LNCaP clone FGC (cell line): ENCODE measurements around the gene COMP.

ENCODE experiments used
- DNase-seq: peaks from one replicate; pipeline ENCODE4 v3.0.0-alpha.2; 2011; ENCODE audit warnings: low read depth
- H3K4me3 ChIP-seq: 2 replicates; pipeline ENCODE4 v1.5.1; 2011; ENCODE audit warnings: mild to moderate bottlenecking, low read depth, low read length, control low read depth
- CTCF ChIP-seq: IDR thresholded peaks from 2 replicates; pipeline ENCODE4 v1.5.1; 2012; ENCODE audit warnings: mild to moderate bottlenecking; ENCODE audit not compliant: control insufficient read depth, insufficient read depth; ENCODE audit errors: extremely low read depth

Gene COMP

DNA sequence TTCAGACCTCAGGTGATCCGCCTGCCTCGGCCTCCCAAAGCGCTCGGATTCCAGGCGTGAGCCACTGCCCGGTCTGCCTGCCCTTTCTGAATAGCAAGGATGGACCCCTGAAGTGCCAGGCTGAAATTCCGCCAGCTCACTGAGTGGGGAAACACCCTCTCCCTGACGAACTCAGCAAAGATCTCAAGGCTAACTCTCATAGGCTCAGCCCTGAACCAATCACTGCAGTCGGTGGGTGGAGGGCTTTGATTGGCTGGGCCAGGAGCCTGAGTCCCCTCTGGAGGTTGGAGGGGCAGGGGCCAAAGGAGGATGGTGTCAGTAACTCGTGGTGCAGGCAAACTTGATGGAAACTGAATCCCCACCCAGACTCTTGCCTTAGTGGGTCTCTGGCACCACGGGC lies 11.2 kb upstream of the COMP start:
- no peak for TF ChIP-seq CTCF
- H3K4me3 ChIP-seq: no peak overlapping the region
- DNase-seq: no peak

DNA sequence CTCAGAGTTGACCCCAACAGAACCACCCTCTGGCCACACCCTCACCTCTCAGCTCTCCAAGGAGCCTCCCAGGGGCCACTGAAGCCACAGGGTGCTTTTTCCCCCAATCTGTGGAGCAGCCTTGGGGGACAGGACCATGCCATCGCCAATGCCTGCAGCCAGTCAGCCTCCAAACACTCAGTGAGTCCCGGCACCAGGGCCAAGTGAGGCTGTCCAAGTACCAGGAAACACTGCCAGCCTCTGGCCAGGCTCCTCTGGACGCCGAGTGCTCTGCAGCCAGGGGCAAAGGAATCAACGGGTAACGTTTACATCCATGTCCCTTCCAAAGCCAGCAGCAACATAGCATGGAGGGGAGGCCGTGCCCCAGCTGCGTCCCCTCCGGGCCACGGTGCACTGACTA lies 9.5 kb upstream of the COMP start:
- H3K4me3 ChIP-seq: no peak overlapping the region
- DNase-seq: no peak
- TF ChIP-seq CTCF: no peak

DNA sequence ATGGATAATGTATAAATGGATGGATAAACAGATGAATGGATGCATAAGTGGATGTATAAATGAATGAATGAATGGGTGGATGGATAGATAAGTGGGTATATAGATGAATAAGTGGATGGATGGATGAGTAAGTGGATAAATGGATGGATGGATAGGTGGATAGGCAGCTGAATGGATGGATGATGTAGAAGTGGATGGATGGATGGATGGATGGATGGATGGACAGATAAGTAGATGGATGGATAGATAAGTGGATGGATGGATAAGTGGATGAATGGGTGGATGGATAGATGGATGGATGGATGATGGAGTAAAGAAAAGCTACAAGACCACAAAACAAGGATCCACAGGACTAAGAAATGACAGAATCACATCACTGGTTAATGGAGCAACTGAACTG lies 9.0 kb upstream of the COMP start:
- TF ChIP-seq CTCF: no peak
- DNase-seq: no peak
- H3K4me3 ChIP-seq: no peak overlapping the region

DNA sequence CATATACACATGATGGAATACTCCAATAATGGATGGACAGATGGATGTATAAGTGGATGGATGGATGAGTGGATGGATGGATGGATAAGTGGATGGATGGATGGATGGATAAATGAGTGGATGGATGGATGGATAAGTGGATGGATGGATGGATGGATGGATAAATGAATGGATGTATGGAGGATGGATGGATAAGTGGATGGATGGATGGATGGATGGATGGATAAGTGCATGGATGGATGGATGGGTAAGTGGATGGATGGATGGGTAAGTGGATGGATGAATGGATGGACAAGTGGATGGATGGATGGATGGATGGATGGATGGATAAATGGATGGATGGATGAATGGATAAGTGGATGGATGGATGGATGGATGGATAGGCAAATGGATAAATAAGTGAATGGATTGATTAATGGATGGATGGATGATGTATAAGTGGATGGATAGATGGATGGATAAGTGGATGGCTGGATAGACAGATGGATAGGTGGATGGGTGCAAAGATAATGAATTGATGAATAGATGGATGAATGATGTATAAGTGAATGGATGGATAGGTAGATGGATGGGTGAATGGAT lies 8.4 kb upstream of the COMP start:
- DNase-seq: no peak
- TF ChIP-seq CTCF: no peak
- no peak overlapping the region for H3K4me3 ChIP-seq

DNA sequence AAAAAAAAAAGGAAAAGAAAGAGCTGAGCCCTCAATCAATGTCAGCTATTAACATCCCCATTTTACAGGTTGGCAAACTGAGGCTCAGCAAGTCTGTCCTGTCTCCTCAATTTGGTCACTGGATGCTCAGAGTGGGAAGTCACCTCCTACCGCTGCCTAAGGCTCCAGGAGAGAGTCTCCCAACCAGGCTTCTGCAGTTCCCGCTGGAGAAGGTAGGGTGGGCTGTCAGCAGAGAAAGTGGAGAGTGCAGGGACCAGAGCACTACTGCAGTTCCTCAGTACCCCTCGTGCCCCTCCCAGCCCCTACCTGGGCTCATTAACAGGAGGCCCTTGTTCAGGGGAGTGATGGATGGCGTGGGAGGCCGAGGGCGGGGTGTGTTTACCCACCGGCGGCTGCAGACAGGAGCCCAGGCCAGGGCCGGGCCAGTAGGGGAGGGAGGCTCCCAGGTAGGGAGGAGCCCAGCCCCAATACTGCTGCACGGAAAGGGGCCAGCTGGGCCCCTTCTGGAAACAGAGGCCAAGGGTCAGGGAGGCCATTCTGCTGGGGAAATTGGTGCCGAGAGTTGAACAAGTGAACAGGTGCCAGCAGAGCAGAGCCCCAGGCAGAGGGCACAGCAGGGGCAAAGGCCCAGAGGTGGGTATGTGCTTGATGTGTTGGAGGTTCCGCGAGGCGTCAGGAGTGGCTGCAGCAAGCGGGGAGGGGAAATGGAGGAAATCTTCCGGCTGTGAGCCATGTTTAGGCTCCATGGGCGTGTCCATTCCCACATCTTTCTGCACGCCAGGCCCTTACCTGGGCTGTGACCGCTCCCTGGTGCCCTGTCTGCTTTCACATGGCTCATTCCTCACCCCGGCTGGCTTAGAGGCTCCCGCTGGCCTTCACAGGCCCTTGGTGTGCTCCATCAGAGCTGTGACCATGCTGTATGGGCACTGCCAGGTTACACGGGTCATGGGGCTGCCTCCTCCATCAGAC lies 7.6 kb upstream of the COMP start:
- no peak for DNase-seq
- no peak for TF ChIP-seq CTCF
- H3K4me3 ChIP-seq: no peak overlapping the region

DNA sequence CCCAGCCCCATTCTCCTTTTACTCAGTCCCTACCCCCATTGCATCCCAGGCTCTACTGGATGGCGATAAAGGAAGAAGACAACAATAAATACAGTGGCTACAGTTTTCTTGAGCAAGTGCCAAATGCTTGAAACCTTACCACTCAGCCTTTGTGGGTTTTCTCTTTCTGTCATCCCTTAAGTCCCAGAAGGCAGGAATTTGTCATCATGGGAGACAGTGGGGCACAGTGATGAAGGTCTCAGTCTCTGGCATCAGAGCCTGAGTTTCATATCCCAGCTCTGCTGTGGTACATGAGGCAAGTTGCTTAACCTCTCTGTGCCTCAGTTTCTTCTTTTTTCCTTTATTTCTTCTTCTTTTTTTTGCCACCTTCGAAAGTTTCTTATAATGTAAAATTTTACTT lies 5.1 kb upstream of the COMP start:
- no peak overlapping the region for H3K4me3 ChIP-seq
- no peak for TF ChIP-seq CTCF
- no peak for DNase-seq

DNA sequence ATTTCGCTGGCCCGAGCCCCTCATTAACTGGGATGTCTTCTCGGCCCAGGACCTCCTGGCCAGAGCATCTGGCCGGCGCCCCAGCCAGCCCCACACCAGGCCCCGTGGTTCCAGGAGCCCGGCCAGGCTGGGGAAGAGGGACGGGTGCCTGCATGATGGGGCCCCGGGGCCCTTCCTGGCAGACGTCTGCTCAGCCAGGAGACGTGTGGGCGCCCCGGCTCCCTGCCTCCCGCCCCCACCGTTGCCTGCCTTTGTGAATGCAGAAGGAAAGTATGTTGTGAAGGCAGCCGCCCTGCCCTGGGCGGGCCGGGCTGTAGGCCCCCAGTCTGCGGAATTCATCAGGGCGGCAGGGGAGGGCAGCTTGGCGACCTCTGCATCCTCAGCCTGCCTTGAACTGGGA lies 4.4 kb upstream of the COMP start:
- no peak for DNase-seq
- TF ChIP-seq CTCF: no peak

More for the DNA sequence above, 4.4 kb upstream of the COMP start:
- no peak overlapping the region for H3K4me3 ChIP-seq
